Ishikawa (cell line): ENCODE data around the gene MMP17.

ENCODE experiments used
- CEBPB ChIP-seq: IDR thresholded peaks from 2 replicates; pipeline ENCODE4 v1.6.1; 2012
- CREB1 ChIP-seq: IDR thresholded peaks from 2 replicates; pipeline ENCODE4 v1.6.1; 2012; ENCODE audit warnings: low read depth
- EP300 ChIP-seq: IDR thresholded peaks from 2 replicates; pipeline ENCODE4 v1.6.1; 2012; ENCODE audit warnings: borderline replicate concordance
- FOXM1 ChIP-seq: IDR thresholded peaks from 2 replicates; pipeline ENCODE4 v1.6.1; 2012; ENCODE audit warnings: low read depth, borderline replicate concordance
- NFIC ChIP-seq: IDR thresholded peaks from 2 replicates; pipeline ENCODE4 v1.6.1; 2012
- TAF1 ChIP-seq: IDR thresholded peaks from 2 replicates; pipeline ENCODE4 v1.6.1; 2012; ENCODE audit warnings: low read depth, mild to moderate bottlenecking
- YY1 ChIP-seq: IDR thresholded peaks from 2 replicates; pipeline ENCODE4 v1.6.1; 2012; ENCODE audit warnings: low read depth
- ZBTB7A ChIP-seq: IDR thresholded peaks from 2 replicates; pipeline ENCODE4 v1.6.1; 2012; ENCODE audit warnings: low read depth
- TF ChIP-seq, protein P1 (sequence below): IDR thresholded peaks from 2 replicates; pipeline ENCODE4 v1.6.1; 2012; ENCODE audit warnings: low read depth, mild to moderate bottlenecking
- TF ChIP-seq, protein P2 (sequence below): IDR thresholded peaks from 2 replicates; pipeline ENCODE4 v1.6.1; 2012
- TF ChIP-seq, protein P3 (sequence below): IDR thresholded peaks from 2 replicates; pipeline ENCODE4 v1.6.1; 2012

DNA sequence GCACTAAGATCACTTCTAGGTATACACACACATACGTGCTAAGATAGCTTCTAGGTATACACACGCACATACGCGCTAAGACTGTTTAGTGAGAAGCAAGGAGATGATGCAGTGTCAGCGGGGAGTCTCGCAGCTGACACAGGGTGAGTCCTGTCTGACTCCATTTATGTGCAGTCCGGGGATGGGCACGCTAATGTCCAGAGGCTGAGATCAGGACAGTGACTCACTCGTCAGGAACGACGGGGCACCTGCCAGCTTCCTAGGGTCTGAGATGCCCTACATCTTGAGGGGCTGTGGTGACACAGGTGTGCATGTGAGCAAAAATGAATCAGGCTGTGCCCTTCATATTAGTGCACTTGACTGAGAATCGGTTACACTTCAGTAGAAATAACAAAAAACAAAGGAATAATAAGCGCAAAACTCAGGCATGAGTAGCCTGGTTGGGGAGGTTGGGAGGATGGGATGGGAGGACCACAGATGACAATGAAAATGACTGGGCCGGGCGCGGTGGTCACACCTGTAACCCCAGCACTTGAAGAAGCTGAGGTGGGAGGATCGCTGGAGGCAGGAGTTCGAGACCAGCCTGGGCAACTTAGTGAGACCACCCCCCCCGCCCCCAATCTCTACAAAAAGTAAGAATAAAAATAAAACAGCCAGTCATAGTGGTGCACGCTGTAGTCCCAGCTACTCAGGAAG, 37.1 kb downstream of the MMP17 start:
- no peak; the same call in 1 of the 2 replicates for TF ChIP-seq EP300
- no peak for TF ChIP-seq CEBPB
- TF ChIP-seq, protein P1, sequence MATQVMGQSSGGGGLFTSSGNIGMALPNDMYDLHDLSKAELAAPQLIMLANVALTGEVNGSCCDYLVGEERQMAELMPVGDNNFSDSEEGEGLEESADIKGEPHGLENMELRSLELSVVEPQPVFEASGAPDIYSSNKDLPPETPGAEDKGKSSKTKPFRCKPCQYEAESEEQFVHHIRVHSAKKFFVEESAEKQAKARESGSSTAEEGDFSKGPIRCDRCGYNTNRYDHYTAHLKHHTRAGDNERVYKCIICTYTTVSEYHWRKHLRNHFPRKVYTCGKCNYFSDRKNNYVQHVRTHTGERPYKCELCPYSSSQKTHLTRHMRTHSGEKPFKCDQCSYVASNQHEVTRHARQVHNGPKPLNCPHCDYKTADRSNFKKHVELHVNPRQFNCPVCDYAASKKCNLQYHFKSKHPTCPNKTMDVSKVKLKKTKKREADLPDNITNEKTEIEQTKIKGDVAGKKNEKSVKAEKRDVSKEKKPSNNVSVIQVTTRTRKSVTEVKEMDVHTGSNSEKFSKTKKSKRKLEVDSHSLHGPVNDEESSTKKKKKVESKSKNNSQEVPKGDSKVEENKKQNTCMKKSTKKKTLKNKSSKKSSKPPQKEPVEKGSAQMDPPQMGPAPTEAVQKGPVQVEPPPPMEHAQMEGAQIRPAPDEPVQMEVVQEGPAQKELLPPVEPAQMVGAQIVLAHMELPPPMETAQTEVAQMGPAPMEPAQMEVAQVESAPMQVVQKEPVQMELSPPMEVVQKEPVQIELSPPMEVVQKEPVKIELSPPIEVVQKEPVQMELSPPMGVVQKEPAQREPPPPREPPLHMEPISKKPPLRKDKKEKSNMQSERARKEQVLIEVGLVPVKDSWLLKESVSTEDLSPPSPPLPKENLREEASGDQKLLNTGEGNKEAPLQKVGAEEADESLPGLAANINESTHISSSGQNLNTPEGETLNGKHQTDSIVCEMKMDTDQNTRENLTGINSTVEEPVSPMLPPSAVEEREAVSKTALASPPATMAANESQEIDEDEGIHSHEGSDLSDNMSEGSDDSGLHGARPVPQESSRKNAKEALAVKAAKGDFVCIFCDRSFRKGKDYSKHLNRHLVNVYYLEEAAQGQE, result no peak
- no peak; the same call in 1 of the 2 replicates for TF ChIP-seq NFIC
- TF ChIP-seq TAF1, result no peak
- TF ChIP-seq, protein P2, sequence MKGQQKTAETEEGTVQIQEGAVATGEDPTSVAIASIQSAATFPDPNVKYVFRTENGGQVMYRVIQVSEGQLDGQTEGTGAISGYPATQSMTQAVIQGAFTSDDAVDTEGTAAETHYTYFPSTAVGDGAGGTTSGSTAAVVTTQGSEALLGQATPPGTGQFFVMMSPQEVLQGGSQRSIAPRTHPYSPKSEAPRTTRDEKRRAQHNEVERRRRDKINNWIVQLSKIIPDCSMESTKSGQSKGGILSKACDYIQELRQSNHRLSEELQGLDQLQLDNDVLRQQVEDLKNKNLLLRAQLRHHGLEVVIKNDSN, result no peak
- TF ChIP-seq, protein P3, sequence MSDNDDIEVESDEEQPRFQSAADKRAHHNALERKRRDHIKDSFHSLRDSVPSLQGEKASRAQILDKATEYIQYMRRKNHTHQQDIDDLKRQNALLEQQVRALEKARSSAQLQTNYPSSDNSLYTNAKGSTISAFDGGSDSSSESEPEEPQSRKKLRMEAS, result no peak
- TF ChIP-seq ZBTB7A, result no peak
- no peak for TF ChIP-seq FOXM1
- TF ChIP-seq CREB1, result no peak
- no peak for TF ChIP-seq YY1
